GM21390 (cell line): ENCODE measurements around the gene OR51F2.
"Not testable (repeated sequence)": the region's sequence is repeated elsewhere in the genome, so short reads cannot be mapped to it uniquely, and the experiment has no call there.

Source experiments
- ATAC-seq: cut with Tn5 transposase; IDR thresholded peaks from one replicate; pipeline ENCODE4 v1.9.1; 2021; ENCODE audit not compliant: unreplicated experiment

Gene OR51F2

GRCh38 chr11:4821021-4821420 lies at the start of gene OR51F2:
OR51F2 (plus strand) TSS chr11:4821321; CDS start chr11:4821422, 101 bp downstream.
- no peak for ATAC-seq

- ATAC-seq: no peak
These were observed 38.7 kb upstream of the OR51F2 start for GRCh38 chr11:4782454-4782853.

- no peak for ATAC-seq
These were observed 23.9 kb upstream of the OR51F2 start for GRCh38 chr11:4797206-4797605.

GRCh38 chr11:4798427-4799183 lies 22.5 kb upstream of the OR51F2 start:
- ATAC-seq: no peak

- not testable (repeated sequence) for ATAC-seq
These were observed 19.8 kb upstream of the OR51F2 start for GRCh38 chr11:4801316-4801715.

GRCh38 chr11:4804280-4804679 lies 16.8 kb upstream of the OR51F2 start, which contains the start of gene OR52R1:
OR52R1 (minus strand) TSS chr11:4804380; CDS start chr11:4804380, 0 bp downstream.
- ATAC-seq: no peak

GRCh38 chr11:4808476-4808875 lies 12.6 kb upstream of the OR51F2 start:
- no peak for ATAC-seq

- ATAC-seq: no peak
These were observed 11.9 kb upstream of the OR51F2 start for GRCh38 chr11:4809246-4809645.

GRCh38 chr11:4825132-4825531 lies 4.0 kb downstream of the OR51F2 start:
- no peak for ATAC-seq

- ATAC-seq: no peak
These were observed 5.3 kb downstream of the OR51F2 start for GRCh38 chr11:4826425-4826824.

- ATAC-seq: no peak
These were observed 9.2 kb downstream of the OR51F2 start for GRCh38 chr11:4830346-4830745.

- no peak for ATAC-seq
These were observed 9.8 kb downstream of the OR51F2 start for GRCh38 chr11:4830909-4831308.

- no peak for ATAC-seq
These were observed 18.9 kb downstream of the OR51F2 start for GRCh38 chr11:4839851-4840549.

GRCh38 chr11:4848908-4849532 lies 27.9 kb downstream of the OR51F2 start, which contains the start of gene OR51S1:
OR51S1 (minus strand) TSS chr11:4849208; CDS start chr11:4849208, 0 bp downstream.
- ATAC-seq: no peak

GRCh38 chr11:4851033-4851432 lies 29.9 kb downstream of the OR51F2 start:
- ATAC-seq: no peak

GRCh38 chr11:4854286-4854685 lies 33.2 kb downstream of the OR51F2 start:
- not testable (repeated sequence) for ATAC-seq

GRCh38 chr11:4862447-4863236 lies 41.5 kb downstream of the OR51F2 start:
- ATAC-seq: no peak

GRCh38 chr11:4863876-4864275 lies 42.8 kb downstream of the OR51F2 start:
- ATAC-seq: no peak

GRCh38 chr11:4865855-4866254 lies 44.7 kb downstream of the OR51F2 start:
- no peak for ATAC-seq
